Lung microvascular endothelial cell (primary cell): ENCODE measurements around the gene SPOP. TPM values are rescaled to one million over a fixed set of nuclear protein-coding genes. Genes with fewer than 3 reads are reported as not detected.
"Not testable (repeated sequence)": the region's sequence is repeated elsewhere in the genome, so short reads cannot be mapped to it uniquely, and the experiment has no call there.

Experiments
- DNase-seq, 2 donors: peaks; one replicate each; pipeline versions ENCODE4 v3.0.0 to v3.0.0-alpha.2; 2010; ENCODE audit warnings: low read depth in 2 of 2
- total RNA-seq: library from RNA; depleted of rRNA; stranded (reverse); fragments of >200 nt; gene quantifications from 2 replicates; pipeline ENCODE4 v1.2.1, GENCODE V29; 2014

Gene SPOP
- total RNA-seq, 1 donor from 2014 or later, result 139 TPM

DNA sequence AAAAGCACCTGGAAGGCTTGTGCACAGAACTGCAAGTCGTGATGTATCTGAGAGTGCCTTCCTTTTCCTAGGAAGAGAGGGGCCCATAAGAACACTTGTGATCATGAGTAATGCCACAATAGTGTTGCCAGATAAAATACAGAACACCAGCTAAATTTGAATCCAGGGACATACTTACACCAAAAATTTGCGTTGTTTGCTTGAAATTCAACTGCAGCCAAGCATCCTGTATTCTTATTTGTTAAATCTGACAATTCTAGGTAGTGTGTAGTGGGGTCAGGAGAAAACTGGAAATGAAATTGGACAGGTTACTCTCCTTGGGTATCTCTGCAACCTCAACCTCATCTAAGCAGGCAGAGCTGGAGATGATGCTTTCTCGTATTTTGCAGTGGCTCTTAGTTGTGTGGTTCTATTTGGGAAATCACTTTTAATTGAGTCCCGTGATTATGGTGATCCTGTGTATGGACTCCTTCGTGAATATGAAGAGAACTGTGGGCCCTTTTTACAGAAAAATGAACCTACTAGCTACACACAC lies 17.9 kb upstream of the SPOP start:
- DNase-seq, result no peak

DNA sequence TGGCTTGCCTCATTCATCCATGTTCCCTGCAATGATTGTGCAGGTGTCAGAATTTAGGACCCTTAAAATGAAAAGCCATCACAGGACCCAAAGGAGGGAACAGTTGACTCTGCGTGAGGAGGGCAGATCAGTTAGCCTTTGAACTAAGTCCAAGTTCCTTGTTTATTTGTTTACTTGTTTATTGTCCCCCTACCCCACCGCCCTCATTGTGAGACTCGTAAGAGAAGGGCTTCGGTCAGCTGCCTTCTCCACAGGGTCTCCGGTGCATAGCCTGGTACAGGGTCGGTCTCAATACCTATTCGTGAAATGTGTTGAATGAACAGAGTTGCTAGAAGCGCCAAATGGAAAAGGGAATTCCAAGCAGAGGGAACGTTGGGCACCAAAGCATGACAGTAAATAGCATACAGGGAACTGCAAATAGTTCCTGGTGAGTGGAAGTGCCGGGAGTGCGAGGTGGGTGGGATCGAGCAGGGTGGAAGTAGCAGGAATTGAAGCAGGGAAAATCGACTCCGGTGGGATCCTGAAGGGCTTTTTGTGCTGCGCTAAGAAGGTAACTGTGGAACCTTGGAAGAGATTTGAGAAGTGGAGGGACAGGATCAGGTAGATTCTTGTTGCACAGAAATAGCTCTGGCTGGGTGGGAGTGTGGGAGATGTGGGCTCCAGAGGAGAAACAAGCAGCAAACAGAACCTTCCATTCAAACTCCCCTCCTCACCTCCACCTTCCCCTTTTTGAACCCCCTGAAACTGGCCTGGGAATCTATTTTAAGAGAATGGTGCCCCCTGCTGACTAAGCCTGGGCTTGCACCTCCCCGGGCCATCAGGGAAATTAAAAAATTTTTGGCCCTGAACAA lies 17.2 kb upstream of the SPOP start:
- DNase-seq, result peak; percentile 28 to 55

DNA sequence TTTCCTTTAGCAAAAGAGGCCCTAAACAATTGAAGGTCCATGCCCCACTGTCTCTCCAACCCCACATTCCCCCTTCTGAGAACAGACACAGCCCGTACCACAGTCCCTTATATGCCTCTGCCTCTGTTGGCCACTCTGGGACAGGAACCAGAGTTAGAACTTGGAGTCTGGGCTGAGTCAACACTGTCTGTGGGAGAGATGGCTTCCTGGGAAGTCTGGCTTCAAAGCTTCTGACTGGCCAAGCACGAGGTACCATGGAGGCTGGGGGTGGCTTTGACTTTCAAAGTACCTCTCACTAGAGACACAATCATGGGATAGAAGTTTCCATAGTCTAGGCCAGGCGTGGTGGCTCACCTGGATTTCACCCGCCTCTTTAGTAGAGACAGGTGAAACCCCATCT lies 14.9 kb upstream of the SPOP start:
- DNase-seq, result peak in 1 of 2 donors; percentile 36

DNA sequence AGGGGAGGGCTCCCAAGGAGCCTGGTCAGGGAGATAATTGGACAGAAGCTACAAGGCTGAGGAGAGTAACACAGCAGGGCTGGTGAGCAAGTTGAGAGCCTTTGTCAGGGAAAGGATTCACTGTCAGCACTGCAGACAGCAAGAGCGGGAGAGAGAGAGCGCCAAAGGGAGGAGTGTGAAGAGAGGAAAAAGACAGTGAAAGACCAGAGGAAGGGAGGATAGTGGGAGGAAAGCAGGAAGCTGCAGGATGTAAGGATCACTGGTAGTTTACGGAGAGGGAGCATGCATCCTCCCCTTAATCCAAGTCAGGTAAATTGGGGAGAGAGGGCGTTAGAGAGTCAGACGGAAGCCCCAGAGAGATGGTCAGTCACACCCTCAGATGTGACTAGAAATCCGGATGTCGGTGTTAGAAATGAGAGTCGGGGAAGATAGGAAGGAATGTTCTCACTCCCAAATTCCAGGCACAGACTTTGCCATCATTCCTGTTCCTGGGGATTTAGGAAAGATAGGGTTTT lies 13.8 kb upstream of the SPOP start:
- no peak for DNase-seq

DNA sequence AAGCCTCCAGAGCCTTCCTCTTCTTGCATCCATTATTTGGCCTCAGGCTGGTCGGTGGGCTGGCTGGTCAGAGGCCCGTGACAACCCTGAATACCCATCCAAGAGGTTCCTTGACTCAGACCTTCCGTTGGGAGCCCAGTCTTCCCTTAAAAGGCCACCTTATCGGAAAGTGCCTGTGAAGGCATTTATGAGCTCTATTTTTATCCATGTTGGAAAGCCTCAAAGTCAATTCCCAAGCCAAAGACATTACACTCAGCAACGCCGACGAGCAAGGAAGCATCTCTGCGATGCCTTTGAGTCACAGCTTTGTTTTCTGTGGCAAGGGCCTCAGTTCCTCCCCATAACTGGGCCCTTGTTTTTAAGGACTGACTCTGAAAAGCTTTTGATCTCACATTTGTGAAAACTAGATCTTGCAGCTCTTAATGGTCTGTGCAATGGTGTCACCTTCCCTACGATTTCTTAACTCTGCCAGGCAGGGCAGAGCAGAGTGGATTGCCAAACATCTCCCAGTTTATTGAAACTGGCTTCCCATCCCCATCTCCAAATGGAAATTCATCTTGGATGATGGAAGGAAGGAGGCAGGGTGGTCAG lies 13.3 kb upstream of the SPOP start:
- DNase-seq, result peak in 1 of 2 donors; percentile 28

DNA sequence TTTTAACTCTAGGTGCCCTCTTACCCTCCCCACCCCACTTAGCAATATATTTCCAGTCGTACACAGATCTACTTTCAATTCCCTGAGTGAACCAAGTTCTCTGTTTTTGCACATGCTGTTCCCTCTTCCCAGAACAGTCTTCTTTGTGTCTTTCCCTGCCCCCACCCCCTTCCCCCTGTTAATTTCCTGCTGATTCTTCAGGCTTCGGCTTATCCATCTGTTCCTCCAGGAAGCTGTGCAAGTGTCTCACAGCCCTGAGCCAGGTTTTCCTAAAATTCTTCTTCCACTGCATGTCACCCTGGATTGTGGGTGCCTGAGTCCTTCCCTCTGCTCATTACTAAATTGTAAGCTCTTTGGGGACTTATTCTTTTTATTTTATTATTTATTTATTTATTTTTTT lies 12.4 kb upstream of the SPOP start:
- peak in 1 of 2 donors; percentile 12 for DNase-seq

DNA sequence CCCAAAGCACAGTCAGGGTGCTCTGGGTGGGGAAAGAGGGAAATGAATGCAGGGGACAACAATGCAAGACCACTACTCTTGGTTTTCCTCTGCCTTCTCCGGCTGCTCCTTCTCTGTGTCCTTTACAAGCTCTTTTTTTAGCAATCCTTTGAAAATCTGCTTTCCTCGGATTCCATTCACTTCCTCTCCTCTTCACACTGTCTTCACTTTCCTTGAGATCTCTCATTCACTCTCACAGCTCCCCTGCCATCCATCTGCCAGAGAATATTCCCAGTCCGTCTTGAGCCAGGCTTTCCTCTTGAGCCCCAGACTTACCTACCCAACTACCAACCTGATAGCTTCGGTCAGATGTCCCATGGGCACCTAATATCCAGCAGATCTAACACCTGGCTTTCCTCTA lies 11.0 kb upstream of the SPOP start:
- DNase-seq, result no peak

DNA sequence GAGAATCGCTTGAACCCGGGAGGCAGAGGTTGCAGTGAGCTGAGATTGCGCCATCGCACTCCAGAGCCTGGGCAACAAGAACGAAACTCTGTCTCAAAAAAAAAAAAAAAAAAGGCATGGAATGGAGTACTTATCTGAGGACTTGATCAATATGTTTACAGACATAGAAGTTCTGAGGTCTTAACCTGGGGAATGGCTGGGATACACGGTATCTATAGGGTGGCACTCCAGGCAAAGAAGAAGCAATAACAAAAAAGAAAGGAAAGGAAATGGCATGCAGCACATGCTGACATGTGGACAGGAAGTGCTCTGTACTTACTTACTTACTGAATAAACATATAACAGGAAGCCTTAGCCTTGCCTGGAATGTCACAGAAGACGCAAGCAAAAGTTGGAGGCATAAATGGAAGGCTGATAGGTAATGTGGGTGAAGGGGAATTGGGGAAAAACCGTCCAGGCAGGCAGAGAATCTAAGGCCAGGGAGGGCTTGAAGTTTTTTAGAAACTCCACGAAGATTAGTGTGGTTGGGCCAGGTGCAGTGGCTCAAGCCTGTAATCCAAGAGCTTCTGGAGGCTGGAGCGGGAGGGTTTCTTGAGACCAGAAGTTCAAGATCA lies 10.1 kb upstream of the SPOP start:
- peak; percentile 33 to 89 for DNase-seq

DNA sequence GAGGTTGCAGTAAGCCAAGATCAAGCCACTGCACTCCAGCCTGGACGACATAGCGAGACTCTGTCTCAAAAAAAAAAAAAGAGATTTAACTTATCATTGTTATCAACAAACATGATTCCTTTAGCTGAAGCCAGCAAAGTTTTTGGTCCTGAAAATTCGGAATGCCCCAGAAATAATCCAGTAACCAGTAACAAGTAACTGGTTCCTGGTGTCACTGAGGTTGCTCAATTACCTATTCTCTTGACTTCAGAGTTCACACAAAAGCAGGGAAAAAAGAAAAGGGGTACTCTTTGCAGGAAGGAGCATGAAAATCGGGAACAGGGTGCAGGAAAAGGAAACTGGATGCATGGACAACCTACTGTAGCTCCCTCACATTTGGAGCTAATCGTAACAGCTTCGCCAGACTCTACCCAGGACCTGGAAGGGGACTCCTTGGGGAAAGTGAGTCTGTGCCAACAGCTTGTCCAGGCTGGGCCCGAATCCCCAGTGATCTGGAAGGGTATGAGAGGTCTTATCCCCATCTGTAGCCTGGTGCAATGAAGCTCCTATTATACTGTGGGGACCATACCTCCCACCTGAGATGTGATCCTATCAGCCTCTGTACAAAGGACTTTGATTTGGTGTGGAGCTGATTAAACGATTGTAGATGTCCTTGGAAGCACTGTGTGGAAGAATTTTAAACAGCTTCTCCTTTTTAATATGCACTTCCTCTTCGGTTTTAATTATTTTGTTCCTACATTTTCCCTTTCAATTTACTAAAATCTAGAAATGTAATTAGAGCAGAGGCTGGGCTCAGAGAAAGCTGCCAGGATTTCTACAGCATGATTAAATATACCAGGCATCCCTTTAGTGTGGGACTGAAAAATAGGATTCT lies 3.4 kb upstream of the SPOP start:
- no peak for DNase-seq

DNA sequence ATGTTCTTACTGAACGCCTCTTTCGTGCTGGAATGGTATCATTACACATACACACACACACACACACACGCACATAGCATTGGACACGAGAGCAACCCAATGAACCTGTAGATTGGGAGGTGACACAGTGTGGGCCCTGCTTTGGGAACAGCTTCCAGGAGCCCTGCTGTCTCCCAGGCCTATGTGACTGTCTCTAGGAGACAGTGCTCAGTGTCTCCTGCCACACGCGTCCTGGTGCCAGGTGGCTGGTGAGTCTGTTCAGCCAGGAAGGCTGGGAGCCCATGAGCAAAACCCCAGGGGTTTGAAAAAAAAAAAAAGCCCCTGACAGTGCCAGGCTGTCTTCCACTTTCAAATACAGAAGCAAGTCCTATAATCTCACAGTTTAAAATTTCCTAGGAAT lies 2.4 kb upstream of the SPOP start:
- no peak for DNase-seq

DNA sequence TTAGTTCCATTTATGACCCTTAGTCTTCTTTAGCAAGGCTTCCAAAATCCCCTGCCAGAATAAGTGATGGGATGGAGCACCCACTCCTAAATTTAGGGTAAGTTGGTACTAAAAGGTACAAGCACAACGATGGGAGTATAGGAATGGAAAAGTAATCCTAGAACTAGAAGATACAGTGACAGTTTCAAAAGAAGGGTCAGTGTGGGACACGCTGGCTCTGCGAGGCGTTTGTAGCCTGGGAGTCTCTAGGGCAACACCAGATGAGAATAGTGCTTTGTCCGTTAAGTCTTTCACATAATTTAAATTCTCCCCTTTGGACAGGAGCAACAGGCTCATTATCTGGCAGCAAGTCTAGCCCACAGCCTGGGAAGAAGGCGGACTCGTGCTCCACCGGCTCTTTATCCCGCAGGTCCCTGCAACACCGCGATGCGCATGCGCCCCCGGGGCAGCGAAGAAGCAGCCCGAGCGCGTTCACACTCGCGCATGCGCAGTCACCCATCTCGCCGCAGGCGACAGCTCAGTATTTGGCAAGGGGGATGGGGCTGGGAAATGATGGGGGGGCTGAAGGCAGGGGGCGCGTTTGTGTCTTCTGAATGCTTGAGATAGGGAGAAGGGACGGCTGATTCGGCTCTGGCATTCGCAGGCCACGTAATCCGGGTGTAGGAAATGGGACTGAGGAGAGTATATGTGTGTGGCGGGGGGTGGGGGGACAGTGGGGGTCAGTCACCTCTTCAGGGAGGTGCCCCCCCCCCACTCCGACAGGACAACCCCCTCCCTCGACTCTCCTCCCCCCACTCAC lies 564 bp downstream of the SPOP start:
- peak; percentile 95 to 97 for DNase-seq

DNA sequence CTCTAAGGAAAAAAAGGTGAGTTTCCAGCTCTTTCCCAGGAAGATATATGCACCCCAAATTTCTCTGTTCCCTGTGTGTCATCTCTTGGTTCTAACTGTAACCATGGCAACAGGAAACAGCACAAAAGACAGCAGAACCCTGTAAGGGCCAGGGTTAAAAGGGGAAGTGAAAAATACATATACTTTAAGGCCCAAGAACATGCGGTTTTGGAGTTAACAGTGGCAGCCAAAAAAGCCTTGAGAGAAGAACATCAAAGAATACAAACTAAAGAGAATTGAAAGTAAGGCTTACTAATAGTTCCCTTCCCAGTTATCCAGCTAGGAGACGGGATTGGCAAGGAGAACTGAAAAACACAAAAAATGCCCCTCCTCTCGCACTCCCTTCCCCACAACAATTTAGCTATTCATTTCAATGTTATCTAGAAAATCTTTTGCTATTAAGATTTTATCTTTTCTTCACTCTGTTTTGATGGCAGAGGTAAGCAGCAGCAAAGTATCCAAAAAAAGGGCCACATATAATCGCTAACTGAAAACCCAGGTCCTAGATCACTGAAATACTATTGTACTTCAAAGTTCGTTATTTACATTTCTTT lies 1.5 kb downstream of the SPOP start:
- peak; percentile 41 to 73 for DNase-seq

DNA sequence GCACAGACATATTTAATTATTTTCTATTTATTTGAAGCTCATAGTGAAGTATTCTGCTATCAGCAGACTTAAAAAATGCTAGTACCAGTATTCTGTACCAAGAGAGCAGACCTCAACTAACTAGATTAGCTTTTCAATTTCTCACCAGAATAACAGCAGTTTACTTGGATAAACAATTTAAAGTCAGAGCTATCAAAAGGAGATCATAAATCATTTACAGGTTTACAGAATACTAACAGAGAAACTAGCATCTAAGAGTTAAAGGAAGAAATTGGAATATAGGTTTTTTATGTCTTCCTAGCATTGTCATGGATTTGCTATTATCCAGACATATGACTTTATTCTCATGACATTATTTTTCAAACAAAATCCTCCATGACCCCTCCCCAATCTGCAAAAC lies 3.4 kb downstream of the SPOP start:
- DNase-seq, result no peak

DNA sequence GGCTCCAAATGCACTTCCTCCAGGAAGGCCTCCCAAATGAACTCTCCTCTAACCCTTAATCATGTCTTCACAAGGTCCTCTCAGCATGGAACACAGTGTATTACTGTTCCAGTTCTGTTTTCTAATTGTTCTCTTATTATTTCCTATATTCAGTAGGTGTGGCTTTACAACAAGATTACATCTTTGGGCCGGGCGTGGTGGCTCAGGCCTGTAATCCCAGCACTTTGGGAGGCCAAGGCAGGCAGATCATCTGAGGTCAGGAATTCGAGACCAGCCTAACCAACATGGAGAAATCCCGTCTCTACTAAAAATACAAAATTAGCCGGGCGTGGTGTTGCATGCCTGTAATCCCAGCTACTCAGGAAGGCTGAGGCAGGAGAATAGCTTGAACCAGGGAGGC lies 4.2 kb downstream of the SPOP start:
- not testable (repeated sequence) for DNase-seq

DNA sequence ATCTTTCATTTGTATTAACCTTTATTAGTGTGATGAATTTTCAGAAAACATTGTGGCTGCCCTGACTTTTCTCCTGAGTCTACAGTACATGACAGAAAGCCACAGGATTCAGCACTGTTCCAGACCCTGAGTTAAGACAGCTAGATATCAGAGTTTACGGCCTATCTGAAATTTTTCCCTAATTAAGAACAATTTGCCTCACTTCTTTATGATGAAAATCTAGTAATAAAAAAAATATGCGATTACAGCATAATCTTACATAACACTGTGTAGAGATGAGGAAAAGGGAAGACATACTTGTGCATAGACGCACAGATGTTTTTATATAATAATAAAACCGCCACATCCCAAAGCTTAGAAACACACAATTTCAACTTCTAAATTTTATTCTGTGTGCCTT lies 7.3 kb downstream of the SPOP start:
- no peak for DNase-seq

DNA sequence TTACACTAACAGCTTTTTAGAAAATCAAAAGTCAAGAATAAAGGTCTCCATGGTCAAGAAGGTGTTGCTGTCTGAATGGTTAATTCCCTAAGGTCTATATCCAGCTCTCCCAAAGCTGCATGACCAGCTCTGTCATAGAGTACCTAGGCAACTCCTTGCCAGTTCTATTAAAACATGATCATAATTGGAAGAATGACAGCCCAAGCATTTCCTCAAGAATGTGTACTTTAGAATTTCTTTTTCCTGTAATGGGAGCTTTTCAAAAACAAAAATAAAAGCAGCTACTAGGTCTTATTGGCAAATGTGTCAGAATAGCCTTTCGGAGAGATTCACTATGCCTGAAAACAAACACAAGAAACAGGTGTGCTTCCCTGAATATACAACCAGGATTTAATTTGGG lies 7.9 kb downstream of the SPOP start:
- peak in 1 of 2 donors; percentile 61 for DNase-seq

DNA sequence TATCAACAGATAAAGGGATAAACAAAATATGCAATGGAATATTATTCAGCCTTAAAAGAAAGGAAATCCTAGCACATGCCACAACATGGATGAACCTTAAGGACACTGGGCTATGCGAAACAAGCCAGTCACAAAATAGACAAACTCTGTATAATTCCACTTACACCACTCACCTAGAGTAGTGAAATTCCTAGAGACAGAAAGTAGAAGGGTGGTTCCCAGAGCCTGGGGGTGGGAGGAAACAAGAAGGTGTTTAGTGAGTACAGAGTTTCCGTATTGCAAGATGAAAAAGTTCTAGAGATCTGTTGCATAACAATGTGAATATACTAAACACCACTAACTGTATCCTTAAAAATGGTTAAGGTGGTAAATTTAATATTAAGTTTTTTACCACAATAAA lies 10.0 kb downstream of the SPOP start:
- no peak for DNase-seq

DNA sequence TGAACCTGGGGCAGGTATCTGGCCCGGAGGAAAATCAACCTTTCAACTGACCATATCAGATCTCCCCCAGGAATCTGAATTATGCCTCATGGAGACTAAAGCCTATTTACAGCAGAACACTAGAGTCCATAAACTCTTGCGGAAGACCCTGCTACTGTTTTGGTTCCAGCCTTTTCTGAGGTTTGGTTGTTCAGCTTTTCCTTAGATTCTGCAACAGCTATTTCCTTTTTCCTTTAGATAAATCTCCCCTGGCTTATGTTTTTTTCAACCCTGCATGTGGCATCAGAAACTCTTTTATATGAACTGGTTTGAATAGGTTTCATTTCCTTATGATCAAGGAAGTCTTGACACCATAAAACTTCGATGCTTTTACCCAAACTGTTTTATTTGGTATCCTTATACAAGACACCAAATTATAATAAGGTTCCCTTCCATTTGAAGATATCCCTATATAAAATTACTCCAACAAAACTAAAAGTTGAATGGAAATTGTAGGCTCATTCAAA lies 13.1 kb downstream of the SPOP start:
- peak; percentile 22 to 46 for DNase-seq

DNA sequence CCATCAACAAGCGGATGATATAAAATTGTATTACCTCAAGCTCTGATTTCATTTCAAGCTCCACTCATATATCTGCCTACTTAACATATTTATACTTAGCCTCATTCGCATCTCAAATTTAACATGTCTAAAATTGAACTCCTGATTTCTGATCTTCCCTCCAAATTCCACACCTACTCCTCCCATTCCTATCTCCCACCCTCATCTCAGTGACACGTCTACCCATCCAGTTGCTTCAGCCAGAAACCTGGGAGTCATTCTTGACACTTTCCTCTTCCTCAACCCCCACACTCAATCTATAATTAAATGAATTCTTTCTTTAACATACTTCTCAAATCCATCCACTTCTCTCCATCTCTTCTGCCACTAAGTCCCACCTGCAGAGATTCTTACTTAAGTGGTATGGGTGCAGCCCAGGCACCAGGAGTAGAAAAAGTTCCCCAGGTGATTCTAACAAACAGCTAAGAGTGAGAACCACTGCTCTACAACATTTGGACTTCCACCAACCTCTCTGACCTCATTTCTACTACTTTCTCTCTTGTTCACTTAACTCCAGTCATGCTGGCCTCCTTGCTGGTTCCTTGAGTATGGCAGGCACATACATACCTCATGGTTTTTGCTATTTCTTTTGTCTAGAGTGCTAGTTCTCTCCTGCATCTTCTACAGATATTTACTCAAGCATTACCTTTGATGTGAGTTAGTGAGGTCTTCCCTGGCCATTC lies 18.1 kb downstream of the SPOP start:
- DNase-seq, result no peak
